HG02623 (cell line): ENCODE data around the gene GORASP2.
"Not testable (repeated sequence)": the region's sequence is repeated elsewhere in the genome, so short reads cannot be mapped to it uniquely, and the experiment has no call there.

ENCODE experiments used
- ATAC-seq: cut with Tn5 transposase; IDR thresholded peaks from one replicate; pipeline ENCODE4 v1.9.1; 2021; ENCODE audit warnings: moderate library complexity; ENCODE audit not compliant: unreplicated experiment

The GORASP2 gene

DNA sequence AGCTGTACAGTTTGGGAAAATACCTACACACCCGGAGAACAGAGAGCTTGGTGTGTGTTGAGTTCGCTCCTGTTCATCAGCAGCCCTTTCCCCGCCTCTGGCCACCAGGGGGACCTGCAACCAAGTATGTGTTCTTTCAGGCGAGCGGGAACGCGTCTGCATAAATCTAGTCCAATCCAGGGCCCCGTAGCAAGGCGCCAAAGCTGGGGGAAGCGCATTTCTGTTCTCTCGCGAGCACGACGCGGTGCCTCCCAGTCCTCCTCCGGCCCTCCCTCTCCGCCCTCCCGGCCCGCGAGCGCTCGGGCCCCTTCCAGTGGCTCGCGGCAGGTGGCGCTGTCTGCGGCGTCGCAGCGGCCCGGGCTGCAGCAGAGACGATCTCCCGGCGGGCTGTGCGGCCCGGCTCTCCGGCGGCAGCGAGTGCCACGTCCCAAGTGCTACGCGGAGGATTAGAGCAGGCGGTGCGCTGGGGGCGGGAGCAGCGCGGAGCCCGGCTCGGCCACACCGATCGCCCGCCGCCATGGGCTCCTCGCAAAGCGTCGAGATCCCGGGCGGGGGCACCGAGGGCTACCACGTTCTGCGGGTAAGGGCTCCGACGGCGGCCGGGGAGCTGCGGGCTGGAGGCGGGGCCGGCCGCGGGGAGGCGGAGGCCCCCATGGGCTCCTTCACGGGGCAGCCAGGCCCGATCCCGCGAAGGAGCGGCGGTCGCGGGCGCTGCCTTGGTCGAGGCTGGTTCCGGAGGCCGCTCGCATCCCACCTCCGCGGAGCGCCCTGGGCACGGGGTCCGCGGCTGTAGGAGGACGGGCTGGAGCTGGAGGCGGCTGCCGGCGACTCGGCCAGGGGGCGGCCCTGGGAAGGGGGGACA, at the start of gene GORASP2:
Gene GORASP2, plus strand, starts transcription at position 430 of the 862 bp plus-strand sequence. Its CDS starts 88 bp downstream, at position 518.
- ATAC-seq = peak; percentile 91

DNA sequence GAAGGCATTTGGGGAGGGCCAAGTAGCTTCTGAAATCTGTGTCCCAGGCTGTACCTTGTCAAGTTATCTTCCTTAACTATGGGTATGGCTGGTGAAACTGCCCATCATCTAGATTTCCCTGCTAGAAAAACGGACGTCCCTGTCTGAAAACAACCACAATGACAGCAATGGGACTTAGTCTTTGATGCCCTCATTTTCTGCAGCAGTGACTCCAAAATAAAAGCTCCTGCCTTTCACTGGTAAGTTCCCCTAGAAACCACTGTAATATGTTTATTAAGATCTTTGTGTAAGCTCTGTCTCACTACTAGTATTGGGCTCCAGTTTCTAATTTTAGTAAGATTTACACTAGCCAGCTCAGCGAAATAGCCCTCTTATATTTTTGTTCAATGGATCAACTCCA, 47.2 kb upstream of the GORASP2 start:
- no peak for ATAC-seq

DNA sequence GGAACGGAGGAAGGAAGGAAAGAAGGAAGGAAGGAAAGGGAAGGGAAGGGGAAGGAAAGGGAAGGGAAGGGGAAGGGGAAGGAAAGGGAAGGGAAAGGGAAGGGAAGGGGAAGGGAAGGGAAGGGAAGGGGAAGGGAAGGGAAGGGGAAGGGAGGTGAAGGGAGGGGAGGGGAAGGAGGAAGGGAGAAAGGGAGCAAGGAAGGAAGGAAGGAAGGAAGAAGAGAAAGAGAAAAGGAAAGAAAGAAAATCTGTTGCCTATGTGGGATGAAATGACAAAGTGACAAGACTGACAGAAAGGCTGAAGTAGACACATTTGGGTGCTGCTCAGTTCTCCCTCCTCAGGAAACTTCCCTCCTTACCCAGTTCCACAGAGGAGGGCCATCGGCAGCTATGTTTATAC, 46.3 kb upstream of the GORASP2 start:
- ATAC-seq = no peak

DNA sequence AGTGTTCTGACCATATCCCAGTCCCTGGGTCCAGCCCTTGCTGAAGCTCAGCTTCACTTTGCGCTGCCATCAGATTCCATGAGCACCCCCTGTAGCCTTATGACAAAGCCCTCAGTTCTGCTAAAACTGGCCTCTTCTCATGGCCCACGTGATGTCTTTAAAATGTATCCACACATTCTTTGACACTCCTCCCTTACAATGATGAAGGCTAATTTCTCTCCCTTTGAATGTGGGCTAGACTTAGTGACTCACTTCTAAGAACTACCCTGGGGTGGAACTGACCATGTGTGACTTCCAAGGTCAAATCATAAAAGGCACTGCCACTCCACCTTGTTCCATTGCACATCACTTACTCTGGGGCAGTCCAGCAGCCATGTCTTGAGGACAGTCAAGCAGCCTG, 45.4 kb upstream of the GORASP2 start:
- ATAC-seq = no peak

DNA sequence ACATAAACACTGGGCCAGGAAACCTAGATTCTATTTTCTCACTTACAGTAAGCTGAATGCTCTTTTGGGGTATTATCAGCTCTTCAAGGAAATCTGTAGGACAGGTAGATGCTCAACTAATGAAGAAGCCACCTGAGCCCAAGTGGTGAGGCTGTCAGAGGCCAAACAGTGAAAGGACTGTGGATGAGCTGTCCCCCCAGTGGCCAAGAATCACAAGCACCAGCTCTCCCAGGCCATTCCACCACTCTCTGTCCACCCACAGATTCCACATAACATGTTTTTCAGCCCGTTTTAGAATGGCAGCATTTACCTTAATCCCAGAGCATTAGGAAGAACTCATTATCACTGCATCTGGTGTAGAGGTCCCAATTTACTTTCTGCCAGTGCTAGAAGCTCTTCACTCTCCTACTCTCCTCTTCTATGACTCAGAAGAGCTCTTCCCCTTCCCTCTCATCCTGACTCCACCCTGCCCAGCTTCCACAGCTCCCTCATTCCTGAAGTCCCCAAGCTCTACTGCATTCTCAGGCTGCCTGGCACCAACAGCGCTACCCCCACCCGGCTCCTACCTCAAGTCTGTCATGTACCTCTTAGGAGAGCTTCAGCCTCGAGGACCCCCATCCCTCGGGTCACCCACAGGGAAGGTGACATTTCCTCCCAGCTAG, 43.8 kb upstream of the GORASP2 start:
- ATAC-seq = no peak

DNA sequence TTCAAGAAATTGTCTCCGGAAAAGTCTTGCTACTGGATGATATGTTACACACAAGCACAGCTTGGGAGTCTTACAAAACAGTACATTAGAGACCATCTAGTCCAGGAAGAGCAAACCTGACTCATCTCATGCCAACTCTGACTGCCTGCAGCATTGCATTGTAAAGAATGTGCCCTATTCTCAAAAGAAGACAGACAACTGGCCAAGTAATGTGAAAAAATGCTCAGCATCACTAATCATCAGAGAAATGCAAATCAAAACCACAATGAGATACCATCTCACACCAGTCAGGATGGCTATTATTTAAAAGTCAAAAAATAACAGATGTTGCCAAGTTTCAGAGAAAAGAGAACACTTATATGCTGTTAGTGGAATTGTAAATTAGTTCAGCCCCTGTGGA, 42.7 kb upstream of the GORASP2 start:
- ATAC-seq = no peak

DNA sequence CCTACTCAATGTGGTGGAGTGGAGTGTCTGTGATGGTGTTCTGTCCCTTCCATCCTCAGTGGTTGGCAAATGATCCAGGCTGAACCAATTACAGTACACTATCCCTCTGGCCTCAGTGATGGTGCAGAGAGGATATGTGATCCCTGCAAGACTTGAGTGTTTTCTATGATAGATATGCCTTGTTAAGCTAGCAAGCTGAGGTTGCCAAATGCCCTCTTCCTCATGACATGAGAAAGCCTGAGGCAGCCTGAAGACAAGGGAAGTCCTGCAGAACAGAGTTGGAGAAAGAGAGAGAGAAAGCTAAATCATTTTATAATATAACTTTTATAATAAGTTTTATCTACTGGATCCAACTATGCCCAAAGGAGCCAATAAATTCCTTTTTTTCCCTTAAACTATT, 41.6 kb upstream of the GORASP2 start:
- ATAC-seq = no peak

DNA sequence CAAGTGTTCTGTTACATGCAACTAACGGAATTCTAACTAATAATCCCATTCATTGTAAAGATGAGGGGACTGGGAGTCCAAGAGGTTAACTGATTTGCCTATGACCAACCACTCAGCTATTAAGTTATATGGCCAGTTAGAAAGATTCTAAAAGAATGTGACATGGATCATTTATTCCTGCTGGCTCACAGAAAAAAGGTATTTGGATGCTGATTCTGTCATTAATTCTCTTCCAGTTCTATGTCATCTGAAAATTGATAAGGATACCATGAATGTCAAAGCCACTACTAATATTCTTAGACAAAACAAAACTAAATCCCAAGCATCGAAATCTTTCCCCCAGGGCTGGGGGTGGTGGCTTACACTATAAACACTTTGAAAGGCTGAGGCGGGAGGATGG, 41.2 kb upstream of the GORASP2 start:
- no peak for ATAC-seq

DNA sequence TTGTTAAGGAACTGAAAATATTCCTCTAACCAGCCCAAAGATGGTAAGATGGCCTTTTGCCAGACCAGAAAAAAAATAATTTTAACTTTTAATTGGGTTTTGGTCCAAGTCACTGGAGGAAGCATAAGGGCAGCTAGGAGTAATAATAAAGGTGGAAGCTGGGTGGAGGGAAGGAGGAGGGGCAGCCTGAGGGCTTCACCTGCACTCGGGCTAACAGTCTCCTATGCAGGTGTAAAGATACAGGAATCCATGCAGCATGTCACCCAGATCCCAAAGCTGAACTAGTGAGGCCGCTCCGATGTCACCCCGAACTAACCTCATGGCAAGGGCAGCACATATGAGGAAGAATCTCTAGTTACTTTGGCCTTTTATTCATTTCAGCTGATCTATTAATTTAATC, 37.2 kb upstream of the GORASP2 start:
- no peak for ATAC-seq

DNA sequence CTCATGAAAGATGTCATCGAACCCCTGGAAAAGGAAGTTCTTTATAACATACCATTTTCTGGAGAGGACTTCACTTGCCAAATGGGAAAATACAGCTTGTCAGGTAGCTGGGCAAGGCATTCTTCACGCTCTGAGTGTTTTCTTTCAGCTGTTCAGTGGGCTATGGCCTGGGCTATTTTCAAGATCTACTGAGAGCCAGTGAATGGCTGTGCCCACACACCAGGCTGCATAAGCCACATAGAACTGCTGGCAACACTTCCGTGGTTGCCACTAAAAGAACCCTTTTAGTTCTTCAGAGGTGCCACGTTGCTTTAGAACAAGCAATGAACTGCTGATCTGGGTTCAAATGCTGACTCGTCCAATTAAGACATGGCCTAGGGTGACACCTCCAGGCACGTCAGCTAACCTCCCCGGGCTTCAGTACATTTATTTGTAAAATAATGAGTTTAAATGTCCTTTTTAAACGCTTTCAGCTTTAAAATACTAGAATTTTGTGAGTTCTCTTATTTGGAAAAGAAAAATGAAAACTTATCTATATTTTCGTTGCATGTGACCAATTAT, 36.6 kb upstream of the GORASP2 start:
- ATAC-seq = no peak

DNA sequence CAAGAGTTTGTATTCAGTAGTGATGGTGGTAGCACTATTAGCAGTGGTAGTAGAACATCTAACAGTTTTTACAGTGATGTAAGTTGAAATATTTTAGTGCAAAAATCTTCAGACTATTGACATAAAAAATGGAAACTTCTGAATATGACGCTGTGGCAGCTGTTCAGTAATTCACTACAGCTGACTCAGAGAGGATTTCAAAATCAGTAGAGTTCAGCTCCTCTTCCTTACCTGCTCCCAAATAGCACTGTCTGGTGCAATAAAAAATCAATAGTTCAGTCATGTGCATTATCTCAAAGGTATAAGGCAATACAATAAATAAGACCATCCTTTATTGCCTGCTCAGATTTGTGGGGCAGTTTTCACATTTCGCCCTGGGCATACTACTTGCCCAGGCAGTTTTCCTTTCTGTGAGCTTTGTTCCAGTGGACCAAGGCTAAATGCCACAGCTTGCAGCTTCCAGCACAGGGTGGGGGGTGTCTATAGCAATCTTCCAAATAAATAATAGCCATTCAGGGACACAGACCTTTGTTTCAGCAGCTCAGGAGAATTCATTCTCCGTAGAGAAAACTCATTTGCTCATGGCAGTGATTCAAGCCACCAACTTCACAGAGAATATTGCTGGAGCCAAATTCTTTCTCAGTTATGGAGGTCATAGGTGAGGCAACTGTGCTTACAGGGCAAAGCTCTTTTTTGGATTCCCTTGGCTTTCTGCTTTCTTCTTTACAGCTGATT, 33.9 kb upstream of the GORASP2 start:
- no peak for ATAC-seq

DNA sequence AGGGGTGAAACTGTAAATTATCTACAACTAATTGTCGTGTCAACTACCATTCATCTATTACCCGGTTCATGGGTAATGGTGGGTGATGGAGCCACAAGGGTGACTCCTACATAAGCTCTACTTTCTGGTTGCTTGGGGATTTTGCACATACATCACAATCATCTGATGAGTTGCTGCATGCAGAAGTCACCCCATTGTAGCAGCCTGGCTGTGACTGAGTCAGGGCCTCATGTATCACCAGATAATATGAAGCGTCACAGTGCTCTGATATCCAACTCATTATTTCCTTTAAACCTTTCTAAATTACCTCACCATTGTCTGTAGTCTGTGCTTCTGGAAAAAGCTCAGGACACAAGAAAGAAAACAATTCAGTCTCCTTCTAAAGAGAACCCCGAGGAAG, 32.4 kb upstream of the GORASP2 start:
- no peak for ATAC-seq

DNA sequence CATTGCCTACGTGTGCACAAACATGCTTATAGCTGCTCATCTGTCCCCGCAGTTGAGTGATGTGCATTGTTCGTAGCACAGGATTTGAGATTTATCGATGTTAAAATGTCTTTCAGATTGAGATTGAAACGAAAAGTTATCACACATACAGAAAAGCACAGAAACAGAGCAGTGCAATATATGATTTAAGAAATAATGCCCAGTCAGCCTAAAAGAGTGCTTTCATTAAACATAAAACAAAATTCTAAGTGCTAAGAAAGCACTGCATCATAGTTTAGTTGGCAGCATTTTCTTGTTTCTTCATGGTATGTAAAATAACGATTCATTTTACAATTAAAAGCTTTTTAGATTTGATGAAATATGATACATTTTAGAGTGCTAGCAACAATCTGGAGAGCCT, 31.9 kb upstream of the GORASP2 start:
- ATAC-seq = no peak

DNA sequence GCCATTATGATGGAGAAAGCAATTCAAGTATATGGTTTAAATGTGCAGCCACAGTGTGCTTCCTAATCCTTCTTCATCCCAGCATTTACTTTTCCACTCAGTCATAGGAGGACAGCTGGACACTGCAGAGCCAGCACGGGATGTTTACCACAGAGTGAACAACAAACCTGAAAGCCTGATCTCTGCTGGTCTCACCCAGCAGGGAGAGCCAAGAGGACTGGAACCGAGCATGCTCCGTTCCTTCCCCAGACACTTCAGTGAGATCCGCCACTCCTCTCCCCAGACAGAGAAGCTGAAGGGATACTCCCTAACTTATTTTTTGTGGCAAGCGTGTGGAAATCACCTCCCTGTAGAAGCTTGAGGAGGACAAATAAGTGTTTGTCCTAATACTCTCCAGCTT, 23.2 kb upstream of the GORASP2 start:
- no peak for ATAC-seq

DNA sequence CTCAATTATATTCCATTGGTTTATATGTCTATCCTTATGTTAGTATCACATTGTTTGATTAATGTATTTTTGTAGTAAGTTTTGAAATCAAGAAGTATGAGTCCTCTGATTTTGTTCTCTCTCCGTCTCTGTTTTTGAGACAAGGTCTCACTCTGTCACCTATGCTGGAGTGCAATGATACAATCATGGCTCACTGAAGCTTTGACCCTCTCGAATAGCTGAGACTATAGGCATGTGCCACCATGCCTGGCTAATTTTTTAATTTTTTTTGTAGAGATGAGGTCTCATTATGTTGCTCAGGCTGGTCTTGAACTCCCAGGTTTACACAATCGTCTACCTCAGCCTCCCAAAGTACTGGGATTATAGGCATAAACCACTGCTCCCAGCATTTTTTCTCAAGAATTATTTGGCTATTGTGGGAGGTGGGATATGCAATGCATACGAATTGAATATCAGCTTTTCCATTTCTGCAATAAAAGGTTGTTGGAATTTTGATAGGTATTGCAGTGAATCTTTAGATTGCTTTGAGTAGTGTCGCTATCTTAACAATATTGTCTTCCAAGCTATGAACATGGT, 17.7 kb upstream of the GORASP2 start:
- ATAC-seq = no peak

DNA sequence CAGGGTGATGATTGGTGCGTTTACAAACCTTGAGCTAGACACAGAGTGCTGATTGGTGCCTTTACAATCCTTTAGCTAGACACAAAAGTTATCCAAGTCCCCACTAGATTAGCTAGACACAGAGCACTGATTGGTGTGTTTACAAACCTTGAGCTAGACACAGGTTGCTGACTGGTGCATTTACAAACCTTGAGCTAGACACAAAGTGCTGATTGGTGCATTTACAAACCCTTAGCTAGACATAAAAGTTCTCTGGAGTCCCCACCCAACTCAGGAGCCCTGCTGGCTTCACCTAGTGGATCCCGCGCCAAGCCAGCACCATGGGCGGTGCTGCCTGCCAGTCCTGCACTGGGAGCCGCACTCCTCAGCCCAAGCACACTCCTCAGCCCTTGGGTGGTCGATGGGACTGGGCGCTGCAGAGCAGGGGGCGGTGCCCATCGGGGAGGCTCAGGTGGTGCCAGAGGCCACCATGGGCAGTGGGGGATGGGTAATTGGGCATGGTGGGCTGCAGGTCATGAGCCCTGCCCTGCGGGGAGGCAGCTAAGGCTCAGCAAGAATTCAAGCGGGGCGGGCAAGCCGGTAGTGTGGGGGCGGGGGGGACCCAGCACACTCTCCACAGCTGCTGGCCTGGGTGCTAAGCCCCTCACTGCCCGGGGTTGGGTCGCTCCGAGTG, 13.9 kb upstream of the GORASP2 start:
- ATAC-seq = not testable (repeated sequence)

DNA sequence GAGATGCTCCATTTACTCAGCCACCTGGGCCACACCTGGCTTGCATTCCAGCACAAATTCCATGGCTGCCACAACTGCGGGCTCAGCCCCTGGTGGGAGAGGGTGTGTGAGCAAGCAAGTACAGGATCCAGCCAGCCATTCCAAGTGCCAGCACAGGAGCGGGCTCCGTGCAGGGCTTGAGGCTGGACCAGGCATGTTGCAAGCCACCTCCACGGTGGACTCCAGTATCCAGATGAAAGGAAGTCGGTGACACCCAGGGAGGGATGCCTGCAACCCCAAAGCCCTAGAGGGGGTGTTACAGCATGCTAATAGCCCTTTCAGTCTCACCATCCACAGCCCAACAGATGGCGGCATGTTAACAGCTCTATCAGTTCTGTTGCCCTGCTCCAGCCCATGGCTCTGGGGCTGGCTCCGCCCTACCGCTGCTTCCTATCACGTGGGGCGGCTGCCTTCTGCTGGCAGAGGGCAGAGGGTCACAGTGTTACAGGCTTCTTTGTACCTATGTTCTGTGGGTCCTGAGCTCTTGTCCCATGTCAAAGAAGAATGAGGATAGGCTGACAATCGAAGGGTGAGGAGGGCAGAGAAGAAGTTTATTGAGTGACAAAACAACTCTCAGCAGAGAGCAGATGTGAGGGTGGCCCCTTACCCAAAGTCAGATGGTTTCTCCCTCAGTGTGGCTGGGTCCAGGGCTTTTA, 11.7 kb upstream of the GORASP2 start:
- no peak for ATAC-seq

DNA sequence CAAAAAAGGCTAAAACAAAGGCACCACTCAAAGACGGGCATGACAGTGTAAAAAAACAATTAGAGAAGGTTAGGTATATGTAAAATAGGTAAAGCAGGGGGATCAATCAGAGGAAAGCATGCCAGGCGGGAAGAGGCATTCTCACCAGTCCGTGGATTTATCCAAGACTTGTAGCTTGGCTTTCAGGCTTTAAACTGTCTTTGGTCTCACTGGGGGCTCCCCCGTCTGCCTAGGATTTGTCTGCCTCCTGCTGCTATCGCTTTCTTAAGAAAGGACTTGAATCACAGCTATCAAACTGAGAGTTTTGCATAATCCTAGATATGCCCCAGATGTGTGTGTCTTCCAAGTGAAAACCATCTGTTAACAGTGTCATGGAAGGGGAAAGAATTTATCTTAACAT, 11.1 kb upstream of the GORASP2 start:
- ATAC-seq = no peak

DNA sequence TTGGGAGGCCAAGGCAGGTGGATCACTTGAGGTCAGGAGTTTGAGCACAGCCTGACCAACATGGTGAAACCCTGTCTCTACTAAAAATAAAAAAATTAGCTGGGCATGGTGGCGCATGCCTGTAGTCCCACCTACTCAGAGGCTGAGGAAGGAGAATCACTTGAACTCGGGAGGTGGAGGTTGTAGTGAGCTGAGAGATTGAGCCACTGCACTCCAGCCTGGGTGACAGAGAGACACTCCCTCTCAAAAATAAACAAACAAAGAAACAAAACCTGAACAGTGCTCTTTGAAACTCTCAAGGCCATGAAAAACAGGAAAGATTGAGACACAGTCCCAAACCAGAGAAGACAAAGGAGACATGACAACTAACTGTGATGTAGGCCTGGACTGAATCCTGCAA, 7.2 kb upstream of the GORASP2 start:
- not testable (repeated sequence) for ATAC-seq
